ENCODE measurements around the gene MCM6.
"Not testable (repeated sequence)": the region's sequence is repeated elsewhere in the genome, so short reads cannot be mapped to it uniquely, and the experiment has no call there.

The MCM6 gene

GRCh38 chr2:135820003-135820618 lies 56.1 kb downstream of the MCM6 start:
- DNase-seq (ENCODE audit: low spot score), result no peak

- peak; percentile 45 for DNase-seq (ENCODE audit: low spot score)
Measured at GRCh38 chr2:135818937-135819610, 57.2 kb downstream of the MCM6 start.

GRCh38 chr2:135817951-135818350 lies 58.3 kb downstream of the MCM6 start:
- DNase-seq (ENCODE audit: low spot score), result no peak

- DNase-seq (ENCODE audit: low spot score), result no peak
Measured at GRCh38 chr2:135817466-135817865, 58.8 kb downstream of the MCM6 start.

GRCh38 chr2:135815269-135815668 lies 61.0 kb downstream of the MCM6 start:
- no peak for DNase-seq (ENCODE audit: low spot score)

- no peak for DNase-seq (ENCODE audit: low spot score)
Measured at GRCh38 chr2:135812907-135813511, 63.2 kb downstream of the MCM6 start.

- not testable (repeated sequence) for DNase-seq (ENCODE audit: low spot score)
Measured at GRCh38 chr2:135807874-135808273, 68.4 kb downstream of the MCM6 start.

GRCh38 chr2:135803278-135803677 lies 73.0 kb downstream of the MCM6 start:
- peak; percentile 43 for DNase-seq (ENCODE audit: low spot score)

GRCh38 chr2:135802350-135802749 lies 73.9 kb downstream of the MCM6 start:
- DNase-seq (ENCODE audit: low spot score), result no peak

GRCh38 chr2:135800513-135801460 lies 75.5 kb downstream of the MCM6 start:
- no peak for DNase-seq (ENCODE audit: low spot score)

- DNase-seq (ENCODE audit: low spot score), result no peak
Measured at GRCh38 chr2:135799738-135800137, 76.5 kb downstream of the MCM6 start.

GRCh38 chr2:135798762-135799161 lies 77.5 kb downstream of the MCM6 start:
- DNase-seq (ENCODE audit: low spot score), result no peak

- no peak for DNase-seq (ENCODE audit: low spot score)
Measured at GRCh38 chr2:135798275-135798705, 78.0 kb downstream of the MCM6 start.

- peak; percentile 78 for DNase-seq (ENCODE audit: low spot score)
Measured at GRCh38 chr2:135797497-135798274, 78.6 kb downstream of the MCM6 start.

- no peak for DNase-seq (ENCODE audit: low spot score)
Measured at GRCh38 chr2:135796606-135797005, 79.6 kb downstream of the MCM6 start.

GRCh38 chr2:135795641-135796040 lies 80.6 kb downstream of the MCM6 start:
- not testable (repeated sequence) for DNase-seq (ENCODE audit: low spot score)

GRCh38 chr2:135792401-135793150 lies 83.7 kb downstream of the MCM6 start:
- no peak for DNase-seq (ENCODE audit: low spot score)

GRCh38 chr2:135791418-135792190 lies 84.6 kb downstream of the MCM6 start:
- DNase-seq (ENCODE audit: low spot score), result no peak

- DNase-seq (ENCODE audit: low spot score), result no peak
Measured at GRCh38 chr2:135790423-135790822, 85.8 kb downstream of the MCM6 start.
